Measurements from ENCODE around the gene CASP6.

The CASP6 gene

DNA sequence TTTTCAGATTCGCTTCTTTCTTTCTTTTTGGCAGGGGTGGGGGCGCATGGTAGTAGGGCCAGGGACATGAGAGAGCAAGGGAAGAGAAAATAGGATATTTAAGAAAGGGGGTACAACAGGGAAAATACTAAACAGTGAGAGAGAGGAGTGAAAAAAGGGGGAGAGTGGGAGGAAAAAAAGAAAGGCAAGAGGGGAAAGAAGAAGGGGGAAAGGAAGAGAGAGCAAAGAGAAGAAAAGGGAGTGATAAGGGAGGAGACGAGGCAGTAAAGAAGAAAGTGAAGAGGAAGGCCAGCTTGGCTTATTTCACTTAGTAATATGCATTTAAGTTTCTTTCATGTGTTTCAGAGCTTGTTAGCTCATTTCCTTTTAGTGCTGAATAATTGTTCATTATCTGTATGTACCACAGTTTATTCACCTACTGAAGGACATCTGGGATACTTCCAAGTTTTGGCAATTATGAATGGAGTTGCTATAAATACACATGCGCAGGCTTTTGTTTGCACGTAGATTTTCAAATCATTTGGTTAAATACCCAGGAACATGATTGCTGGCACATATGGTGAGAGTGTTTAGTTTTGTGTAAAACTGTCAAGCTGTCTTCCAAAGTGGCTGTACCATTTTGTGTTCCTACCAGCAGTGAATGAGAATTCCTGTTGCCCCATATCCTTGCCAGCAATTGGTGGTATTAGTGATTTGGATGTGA is 37.3 kb downstream of the CASP6 start:
- DNase-seq: no peak

DNA sequence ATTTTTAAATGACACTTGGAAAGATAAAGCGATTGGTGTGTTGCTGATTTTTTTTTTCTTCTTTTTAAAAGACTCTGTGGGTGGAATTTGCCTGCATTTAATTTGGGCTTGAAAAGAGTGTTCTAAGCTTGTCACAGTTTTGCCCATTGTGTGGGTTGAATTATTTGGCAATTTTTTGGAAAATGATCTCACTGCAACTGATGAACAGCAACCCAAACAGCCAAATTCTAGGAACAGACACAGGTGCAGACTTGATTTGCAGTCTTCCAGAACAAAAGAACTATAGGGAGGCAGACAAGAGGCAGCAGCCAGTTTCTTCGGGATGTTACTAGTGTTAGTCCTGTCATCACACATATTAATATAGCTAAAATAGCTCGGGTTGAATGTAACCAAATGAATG is 40.5 kb downstream of the CASP6 start:
- no peak for DNase-seq

DNA sequence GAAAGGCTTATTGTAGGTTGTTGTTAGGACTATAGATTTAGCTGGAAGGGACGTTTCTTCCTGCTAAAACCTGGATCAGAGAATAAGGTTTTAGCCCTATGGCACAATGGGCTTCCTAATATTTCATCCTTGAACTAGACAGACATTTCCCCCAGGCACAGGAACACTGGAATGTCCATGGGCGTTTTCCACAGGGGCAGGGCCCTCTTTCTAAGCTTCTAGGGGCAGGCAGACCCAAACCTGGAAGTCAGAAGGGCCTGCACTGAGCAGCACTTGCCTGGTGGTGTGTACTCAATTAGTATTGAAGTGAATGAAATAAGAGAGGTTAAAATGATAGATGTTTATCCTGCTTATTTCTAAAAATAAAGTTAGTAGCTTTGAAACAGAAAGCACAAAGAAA is 41.1 kb downstream of the CASP6 start:
- no peak for DNase-seq

DNA sequence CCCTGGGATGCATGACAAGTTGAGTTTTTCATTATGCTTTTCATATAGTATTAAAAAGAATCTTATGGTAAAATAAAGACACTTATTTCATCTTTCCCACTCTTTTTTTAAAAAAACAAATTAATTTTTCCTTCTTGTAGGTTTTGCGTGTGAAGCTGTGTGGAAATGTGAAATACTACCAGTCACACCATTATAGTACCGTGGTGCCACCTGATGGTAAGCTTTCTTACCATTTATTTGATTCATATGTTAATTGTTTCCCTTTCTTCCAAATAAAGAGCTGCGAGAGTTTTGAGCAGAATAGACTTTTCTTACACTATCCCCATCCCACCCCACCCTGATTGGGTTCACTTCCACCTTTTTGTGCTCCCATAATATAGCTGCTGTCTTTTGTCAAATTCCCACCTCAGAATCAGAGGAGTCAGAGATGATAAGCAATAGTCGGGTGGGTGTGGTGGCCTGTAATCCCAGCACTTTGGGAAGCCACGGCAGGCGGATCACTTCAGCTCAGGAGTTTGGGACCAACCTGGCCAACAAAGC is 44.3 kb downstream of the CASP6 start:
- DNase-seq: no peak

GRCh38 chr4:109657854-109658418 is 45.3 kb downstream of the CASP6 start:
- DNase-seq: no peak

DNA sequence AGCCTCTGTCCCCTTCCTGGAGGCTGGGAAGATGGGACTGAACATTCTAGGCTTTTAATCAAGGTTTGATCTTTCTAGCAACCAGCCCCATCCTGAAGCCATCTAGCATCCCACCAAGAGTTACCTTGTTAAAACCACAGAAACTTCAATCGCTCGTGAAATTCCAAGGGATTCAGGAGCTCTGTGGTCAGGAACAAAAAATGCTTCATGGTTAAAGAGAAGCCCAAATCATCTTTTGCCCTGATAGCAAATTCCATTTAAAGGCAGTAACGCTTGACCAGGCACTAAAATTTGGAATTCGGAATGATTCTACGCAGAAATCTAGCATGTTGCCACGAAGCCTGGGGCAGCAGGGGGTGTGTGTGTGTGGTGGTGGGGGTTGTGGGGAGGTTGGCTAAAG is 47.8 kb downstream of the CASP6 start:
- no peak for DNase-seq

GRCh38 chr4:109649872-109650271 is 53.4 kb downstream of the CASP6 start:
- DNase-seq: no peak

DNA sequence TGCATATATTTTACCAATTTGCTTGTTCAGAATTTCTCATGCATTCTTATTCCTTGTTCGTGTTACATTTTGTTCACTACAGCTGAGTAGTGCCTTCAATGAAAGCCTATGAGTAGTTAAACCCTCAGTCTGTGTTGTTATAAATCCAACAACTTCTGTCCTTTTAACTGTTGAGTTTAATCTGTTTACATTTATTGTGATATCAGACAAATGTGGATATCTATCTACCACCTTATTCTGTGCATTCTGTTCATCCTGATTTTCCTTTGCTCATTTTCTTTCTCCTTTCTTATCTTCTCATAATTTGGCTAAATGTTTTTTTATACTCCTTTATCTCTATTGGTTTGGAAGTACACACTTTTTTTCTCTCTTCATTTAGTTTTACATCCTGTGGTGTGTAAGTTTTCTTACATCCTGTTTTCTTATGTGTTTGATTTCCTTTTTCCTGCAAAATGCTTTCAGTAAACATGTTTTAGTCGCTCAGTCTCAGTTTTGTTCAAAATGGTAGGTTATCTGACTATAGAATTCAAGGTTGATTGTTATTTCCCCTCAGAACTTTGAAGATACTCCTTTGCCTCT is 54.2 kb downstream of the CASP6 start:
- no peak for DNase-seq

- no peak for DNase-seq
These were observed 54.8 kb downstream of the CASP6 start for GRCh38 chr4:109648266-109648996.

DNA sequence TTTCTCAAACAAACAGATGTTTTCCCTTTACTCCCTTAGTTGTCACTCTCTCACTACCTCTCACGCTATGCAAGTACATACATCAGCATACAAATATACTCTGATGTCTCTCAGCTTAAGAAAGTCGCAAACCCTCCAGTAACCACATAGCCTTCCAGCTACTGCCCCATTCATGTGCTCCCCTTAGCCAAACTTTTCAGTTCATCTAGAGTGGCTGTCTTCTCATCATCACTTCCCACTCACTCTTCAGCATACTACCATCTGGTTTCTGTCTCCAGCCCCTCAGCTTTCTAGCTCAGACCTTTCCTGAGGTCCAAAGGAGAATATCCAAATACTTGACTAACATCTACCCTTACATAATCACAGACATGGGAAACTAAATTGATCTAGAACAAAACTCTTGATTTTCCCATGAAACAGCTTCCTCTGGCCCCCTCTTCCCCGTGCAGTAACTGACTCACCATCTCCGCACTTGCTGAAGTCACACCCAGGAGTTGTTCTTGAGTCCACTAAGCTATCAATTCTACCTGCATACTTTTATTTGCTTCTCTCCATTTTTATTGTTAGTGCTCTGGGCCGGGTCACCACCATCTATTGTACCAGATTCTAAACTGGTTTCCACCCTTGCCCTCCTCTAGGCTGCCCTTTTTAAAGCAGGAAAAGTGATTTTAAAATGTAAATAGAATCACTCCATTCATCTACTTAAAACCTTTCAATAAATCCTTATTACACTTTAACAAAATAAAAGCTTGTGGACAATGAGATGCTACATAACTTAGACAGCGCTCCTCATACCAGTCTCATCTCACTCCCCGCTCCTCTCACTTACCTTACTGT is 57.2 kb downstream of the CASP6 start:
- no peak for DNase-seq

DNA sequence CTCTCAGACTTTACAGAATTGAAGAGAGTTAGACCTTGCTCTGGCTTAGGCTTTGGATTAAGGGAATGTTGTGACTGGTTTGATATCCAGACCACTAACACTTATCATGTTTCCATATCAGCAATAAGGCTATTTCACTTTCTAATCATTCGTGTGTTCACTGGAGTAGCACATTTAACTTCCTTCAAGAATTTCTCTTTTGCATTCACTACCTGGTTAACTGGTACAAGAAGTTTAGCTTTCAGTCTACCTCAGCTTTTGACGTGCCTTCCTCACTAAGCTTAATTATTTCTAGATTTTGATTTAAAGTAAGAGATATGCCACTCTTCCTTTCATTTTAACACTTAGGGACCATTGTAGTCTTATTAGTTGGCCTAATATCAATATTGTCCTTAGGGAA is 62.6 kb downstream of the CASP6 start:
- no peak for DNase-seq
